ENCODE results near the gene GALK1. TPM values are rescaled to one million over a fixed set of nuclear protein-coding genes. Genes with fewer than 3 reads are reported as not detected.

Gene GALK1
- total and polyA plus RNA-seq, 2 of the 13 experiments (the other 11 are each of a cell fraction or from before 2014, with no cell fraction given): 59.9 to 93.6 TPM

- TF ChIP-seq CREB1 (IDR thresholded peaks at IDR 0.05) (no peak), CREB1 (CRISPR knock-in tag; IDR thresholded peaks at IDR 0.05) (no peak), GATAD1 (CRISPR knock-in tag; IDR thresholded peaks at IDR 0.05) (no peak), ZNF318 (CRISPR knock-in tag; IDR thresholded peaks at IDR 0.05) (no peak), GABPB1 (CRISPR knock-in tag; IDR thresholded peaks at IDR 0.05) (peak; percentile 67; the same call in 1 of the 2 replicates), ELF1 (CRISPR knock-in tag; IDR thresholded peaks at IDR 0.05) (0 out of 2 replicates have a peak, but pooled peaks have one; percentile 27), MXI1 (IDR thresholded peaks at IDR 0.05; ENCODE audit: borderline replicate concordance, low read depth, low read length) (0 out of 3 replicates have a peak, but pooled peaks have one; percentile 10), ZNF672 (CRISPR knock-in tag; IDR thresholded peaks at IDR 0.05) (no peak), ZBTB1 (CRISPR knock-in tag; IDR thresholded peaks at IDR 0.05; ENCODE audit: borderline replicate concordance) (no peak)
These were observed 24.3 kb downstream of the GALK1 start (continued) for GRCh38 chr17:75740631-75741077.

Measured in HepG2 (cell line).